ENCODE results near the gene SLC31A1. TPM values are rescaled to one million over a fixed set of nuclear protein-coding genes. Genes with fewer than 3 reads are reported as not detected.
"Not testable (repeated sequence)": the region's sequence is repeated elsewhere in the genome, so short reads cannot be mapped to it uniquely, and the experiment has no call there.

SLC31A1 gene
- total RNA-seq, 2 donors from 2014 or later = 11.5 to 14.8 TPM

GRCh38 chr9:113210815-113211214 lies 10.5 kb upstream of the SLC31A1 start:
- no peak for ATAC-seq
- Mint-ChIP-seq H3K36me3 (peaks cover 0 to 15% of the 10 kb centered on the region in 2 donors), H3K27ac (peak overlapping the region in 1 of 2 donors; percentile 33), H3K9me3 (no peaks in the 10 kb centered on the region)
- no peak for DNase-seq (ENCODE audit: low spot score in 2 of 2)

- no peak for ATAC-seq
- Mint-ChIP-seq H3K27ac (peak overlapping the region; percentile 6 to 67), H3K9me3 (no peaks in the 10 kb centered on the region), H3K36me3 (peaks cover 0 to 16% of the 10 kb centered on the region in 2 donors)
- no peak for DNase-seq (ENCODE audit: low spot score in 2 of 2)
These were observed 6.2 kb upstream of the SLC31A1 start for GRCh38 chr9:113215132-113215531.

GRCh38 chr9:113216406-113216805 lies 4.9 kb upstream of the SLC31A1 start:
- DNase-seq (ENCODE audit: low spot score in 2 of 2) = no peak
- Mint-ChIP-seq H3K9me3 (no peaks in the 10 kb centered on the region), H3K27ac (no peak overlapping the region), H3K36me3 (peaks cover 9 to 26% of the 10 kb centered on the region in 2 donors)
- ATAC-seq = no peak

GRCh38 chr9:113219186-113219936 lies 2.0 kb upstream of the SLC31A1 start:
- DNase-seq (ENCODE audit: low spot score in 2 of 2) = no peak
- H3K9me3 Mint-ChIP-seq = no peaks in the 10 kb centered on the region
- H3K27ac Mint-ChIP-seq = peak overlapping the region; percentile 13 to 95
- peaks cover 15 to 26% of the 10 kb centered on the region in 2 donors for H3K36me3 Mint-ChIP-seq
- ATAC-seq = no peak

- Mint-ChIP-seq H3K27ac (peak overlapping the region; percentile 92 to 95), H3K36me3 (peaks cover 15 to 21% of the 10 kb centered on the region in 2 donors), H3K9me3 (no peaks in the 10 kb centered on the region)
- ATAC-seq (peak; percentile 54 to 55), DNase-seq (ENCODE audit: low spot score in 2 of 2) (peak in 1 of 2 donors; percentile 14)
These were observed 1.4 kb upstream of the SLC31A1 start for GRCh38 chr9:113219969-113220368.

GRCh38 chr9:113220467-113221002 lies 809 bp upstream of the SLC31A1 start:
- Mint-ChIP-seq H3K36me3 (peaks cover 15 to 17% of the 10 kb centered on the region in 2 donors), H3K9me3 (no peaks in the 10 kb centered on the region), H3K27ac (peak overlapping the region; percentile 92 to 95)
- DNase-seq (ENCODE audit: low spot score in 2 of 2) (no peak), ATAC-seq (peak in 1 of 2 donors; percentile 30)

- peaks cover 15 to 17% of the 10 kb centered on the region in 2 donors for H3K36me3 Mint-ChIP-seq
- peak overlapping the region; percentile 92 to 95 for H3K27ac Mint-ChIP-seq
- no peak for ATAC-seq
- no peaks in the 10 kb centered on the region for H3K9me3 Mint-ChIP-seq
- DNase-seq (ENCODE audit: low spot score in 2 of 2) = peak in 1 of 2 donors; percentile 5
These were observed 597 bp downstream of the SLC31A1 start for GRCh38 chr9:113221800-113222481.

GRCh38 chr9:113222482-113222841 lies 1.1 kb downstream of the SLC31A1 start:
- Mint-ChIP-seq H3K36me3 (peaks cover 15 to 17% of the 10 kb centered on the region in 2 donors), H3K27ac (peak overlapping the region in 1 of 2 donors; percentile 95)
- no peak for ATAC-seq

GRCh38 chr9:113223963-113224362 lies 2.6 kb downstream of the SLC31A1 start:
- H3K36me3 Mint-ChIP-seq = peaks cover 14 to 15% of the 10 kb centered on the region in 2 donors
- DNase-seq (ENCODE audit: low spot score in 2 of 2) (no peak), ATAC-seq (no peak)
- H3K27ac Mint-ChIP-seq = no peak overlapping the region
- no peaks in the 10 kb centered on the region for H3K9me3 Mint-ChIP-seq

More at GRCh38 chr9:113222482-113222841, 1.1 kb downstream of the SLC31A1 start:
- no peak for DNase-seq (ENCODE audit: low spot score in 2 of 2)
- H3K9me3 Mint-ChIP-seq = no peaks in the 10 kb centered on the region

GRCh38 chr9:113227436-113227835 lies 6.1 kb downstream of the SLC31A1 start:
- Mint-ChIP-seq H3K9me3 (no peaks in the 10 kb centered on the region), H3K27ac (no peak overlapping the region), H3K36me3 (no peaks in the 10 kb centered on the region)
- DNase-seq (ENCODE audit: low spot score in 2 of 2) (no peak), ATAC-seq (no peak)

GRCh38 chr9:113228130-113228665 lies 6.9 kb downstream of the SLC31A1 start:
- Mint-ChIP-seq H3K27ac (no peak overlapping the region), H3K36me3 (no peaks in the 10 kb centered on the region), H3K9me3 (no peaks in the 10 kb centered on the region)
- DNase-seq (ENCODE audit: low spot score in 2 of 2) = no peak
- ATAC-seq = no peak

- Mint-ChIP-seq H3K36me3 (no peaks in the 10 kb centered on the region), H3K9me3 (no peaks in the 10 kb centered on the region), H3K27ac (no peak overlapping the region)
- no peak for DNase-seq (ENCODE audit: low spot score in 2 of 2)
- ATAC-seq = no peak
These were observed 10.4 kb downstream of the SLC31A1 start for GRCh38 chr9:113231701-113232100.

- H3K9me3 Mint-ChIP-seq; H3K27ac Mint-ChIP-seq; ATAC-seq; DNase-seq (ENCODE audit: low spot score in 2 of 2); H3K36me3 Mint-ChIP-seq: not testable (repeated sequence)
These were observed 14.4 kb downstream of the SLC31A1 start for GRCh38 chr9:113235701-113236255.

GRCh38 chr9:113237026-113237425 lies 15.7 kb downstream of the SLC31A1 start:
- Mint-ChIP-seq H3K27ac (no peak overlapping the region), H3K9me3 (no peaks in the 10 kb centered on the region), H3K36me3 (no peaks in the 10 kb centered on the region)
- no peak for DNase-seq (ENCODE audit: low spot score in 2 of 2)
- ATAC-seq = no peak

GRCh38 chr9:113238202-113238858 lies 17.0 kb downstream of the SLC31A1 start:
- ATAC-seq (peak; percentile 51 to 59), DNase-seq (ENCODE audit: low spot score in 2 of 2) (no peak)
- Mint-ChIP-seq H3K36me3 (no peaks in the 10 kb centered on the region), H3K27ac (no peak overlapping the region), H3K9me3 (no peaks in the 10 kb centered on the region)

GRCh38 chr9:113238859-113239232 lies 17.5 kb downstream of the SLC31A1 start:
- no peaks in the 10 kb centered on the region for H3K36me3 Mint-ChIP-seq
- DNase-seq (ENCODE audit: low spot score in 2 of 2) (no peak), ATAC-seq (no peak)
- H3K27ac Mint-ChIP-seq = no peak overlapping the region
- H3K9me3 Mint-ChIP-seq = no peaks in the 10 kb centered on the region
